ENCODE results near the gene KCTD17.

The KCTD17 gene

GRCh38 chr22:37079668-37080171 lies 28.2 kb downstream of the KCTD17 start:
- no peak for TF ChIP-seq REST (IDR thresholded peaks at IDR 0.05; ENCODE audit: insufficient read depth in 1 of 2, low read depth in 2 of 2, low read length in 2 of 2)
- TF ChIP-seq FOXP2 (optimal IDR thresholded peaks at IDR 0.05; ENCODE audit: borderline replicate concordance, extremely low read depth, extremely low read length, insufficient read depth) = no peak
- TF ChIP-seq TAF1 (IDR thresholded peaks at IDR 0.05; ENCODE audit: borderline replicate concordance, insufficient read depth, low read length) = no peak
- TF ChIP-seq SIN3A (IDR thresholded peaks at IDR 0.05; ENCODE audit: borderline replicate concordance, insufficient read depth, low read length) = no peak
- TF ChIP-seq POLR2AphosphoS5 (IDR thresholded peaks at IDR 0.05; ENCODE audit: low read depth, low read length) = no peak

GRCh38 chr22:37080438-37080837 lies 28.9 kb downstream of the KCTD17 start:
- TF ChIP-seq REST (IDR thresholded peaks at IDR 0.05; ENCODE audit: insufficient read depth in 1 of 2, low read depth in 2 of 2, low read length in 2 of 2) (no peak), TAF1 (IDR thresholded peaks at IDR 0.05; ENCODE audit: borderline replicate concordance, insufficient read depth, low read length) (no peak), FOXP2 (optimal IDR thresholded peaks at IDR 0.05; ENCODE audit: borderline replicate concordance, extremely low read depth, extremely low read length, insufficient read depth) (no peak)

GRCh38 chr22:37080838-37081237 lies 29.3 kb downstream of the KCTD17 start:
- TF ChIP-seq REST (IDR thresholded peaks at IDR 0.05; ENCODE audit: insufficient read depth in 1 of 2, low read depth in 2 of 2, low read length in 2 of 2) (no peak), FOXP2 (optimal IDR thresholded peaks at IDR 0.05; ENCODE audit: borderline replicate concordance, extremely low read depth, extremely low read length, insufficient read depth) (no peak), SIN3A (IDR thresholded peaks at IDR 0.05; ENCODE audit: borderline replicate concordance, insufficient read depth, low read length) (no peak), TAF1 (IDR thresholded peaks at IDR 0.05; ENCODE audit: borderline replicate concordance, insufficient read depth, low read length) (no peak), POLR2AphosphoS5 (IDR thresholded peaks at IDR 0.05; ENCODE audit: low read depth, low read length) (no peak)

GRCh38 chr22:37082251-37082873 lies 30.8 kb downstream of the KCTD17 start:
- TF ChIP-seq POLR2AphosphoS5 (IDR thresholded peaks at IDR 0.05; ENCODE audit: low read depth, low read length) = no peak
- no peak for TF ChIP-seq FOXP2 (optimal IDR thresholded peaks at IDR 0.05; ENCODE audit: borderline replicate concordance, extremely low read depth, extremely low read length, insufficient read depth)
- TF ChIP-seq TAF1 (IDR thresholded peaks at IDR 0.05; ENCODE audit: borderline replicate concordance, insufficient read depth, low read length) = no peak
- TF ChIP-seq SIN3A (IDR thresholded peaks at IDR 0.05; ENCODE audit: borderline replicate concordance, insufficient read depth, low read length) = no peak
- no peak for TF ChIP-seq REST (IDR thresholded peaks at IDR 0.05; ENCODE audit: insufficient read depth in 1 of 2, low read depth in 2 of 2, low read length in 2 of 2)

All from PFSK-1 (cell line).